Germinal center (tissue), 1 donor: Measurements from ENCODE around the gene CCDC32.

ENCODE experiments used
- DNase-seq: peaks from one replicate; pipeline ENCODE4 v3.0.0; 2012; ENCODE audit warnings: mixed read lengths, low spot score

Gene CCDC32

DNA sequence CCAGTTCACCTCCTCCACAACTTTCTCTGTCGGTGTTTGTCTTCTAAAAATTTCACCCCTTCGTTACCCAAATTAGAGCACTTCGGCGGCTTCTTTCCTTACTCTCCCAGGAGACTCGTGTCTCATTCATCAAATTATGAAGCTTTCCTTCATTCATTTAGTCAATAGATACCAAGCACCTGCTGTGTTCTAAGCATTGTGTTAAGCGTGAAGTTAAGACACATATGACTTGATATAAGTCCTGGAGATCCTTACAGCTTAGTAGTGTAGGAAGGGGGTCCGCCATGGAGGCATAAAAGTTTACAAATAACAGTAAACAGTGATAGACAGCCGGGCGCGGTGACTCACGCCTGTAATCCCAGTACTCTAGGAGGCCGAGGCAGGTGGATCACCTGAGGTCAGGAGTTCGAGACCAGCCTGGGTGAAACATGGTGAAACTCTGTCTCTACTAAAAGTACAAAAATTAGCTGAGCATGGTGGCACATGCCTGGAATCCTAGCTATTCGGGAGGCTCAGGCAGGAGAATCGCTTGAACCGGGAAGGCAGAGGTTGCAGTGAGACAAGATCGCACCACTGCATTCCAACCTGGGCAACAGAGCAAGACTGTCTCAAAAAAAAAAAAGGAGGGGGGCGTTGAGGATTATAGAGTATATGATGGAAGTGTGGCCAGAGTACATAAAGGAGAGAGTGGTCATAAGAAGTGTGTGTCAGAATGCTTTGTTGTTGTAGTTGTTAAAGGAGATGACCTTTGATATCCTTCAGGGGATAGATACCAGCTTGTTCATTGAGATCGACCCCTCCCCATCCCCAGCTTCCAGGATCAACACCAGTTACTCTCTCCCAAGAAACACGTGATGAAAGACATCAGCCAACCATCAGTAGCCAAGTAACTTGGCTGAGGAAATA is 744 bp upstream of the CCDC32 start:
- no peak for DNase-seq

DNA sequence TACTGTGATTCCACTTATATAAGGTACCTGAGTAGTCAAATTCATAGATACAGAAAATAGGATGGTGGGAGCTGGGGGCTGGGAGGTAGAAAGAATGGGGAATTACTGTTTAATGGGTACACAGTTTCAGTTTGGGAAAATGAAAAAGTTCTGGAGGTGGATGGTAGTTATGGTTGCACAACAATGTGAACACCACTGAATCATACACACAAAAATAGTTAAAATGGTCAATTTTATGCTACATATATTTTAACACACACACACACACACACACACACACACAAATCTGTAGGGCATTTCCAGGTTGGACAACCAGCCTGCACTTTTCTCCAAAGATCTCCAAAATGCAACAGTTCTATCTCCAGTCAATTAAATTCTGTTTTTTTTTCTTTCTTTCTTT is 1.4 kb downstream of the CCDC32 start:
- DNase-seq: no peak

DNA sequence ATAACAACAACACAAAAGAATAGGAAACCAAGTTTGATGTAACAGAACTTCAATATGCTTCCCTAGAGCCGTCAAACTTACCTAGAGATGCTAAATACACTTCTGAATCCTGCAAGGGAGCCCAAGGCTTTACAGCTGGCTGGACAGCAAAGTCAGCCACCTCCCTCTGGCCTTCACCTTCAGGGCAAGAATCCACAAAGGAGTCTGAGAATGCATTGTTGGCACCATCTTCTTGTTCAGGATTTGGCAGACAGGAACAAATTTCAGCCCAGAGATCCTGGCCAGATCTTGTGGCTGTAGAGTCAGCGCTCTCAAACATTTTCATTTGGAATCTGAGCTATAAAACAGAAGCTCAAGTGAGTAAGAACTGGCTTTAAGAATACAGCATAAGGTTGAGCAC is 2.2 kb downstream of the CCDC32 start:
- no peak for DNase-seq

DNA sequence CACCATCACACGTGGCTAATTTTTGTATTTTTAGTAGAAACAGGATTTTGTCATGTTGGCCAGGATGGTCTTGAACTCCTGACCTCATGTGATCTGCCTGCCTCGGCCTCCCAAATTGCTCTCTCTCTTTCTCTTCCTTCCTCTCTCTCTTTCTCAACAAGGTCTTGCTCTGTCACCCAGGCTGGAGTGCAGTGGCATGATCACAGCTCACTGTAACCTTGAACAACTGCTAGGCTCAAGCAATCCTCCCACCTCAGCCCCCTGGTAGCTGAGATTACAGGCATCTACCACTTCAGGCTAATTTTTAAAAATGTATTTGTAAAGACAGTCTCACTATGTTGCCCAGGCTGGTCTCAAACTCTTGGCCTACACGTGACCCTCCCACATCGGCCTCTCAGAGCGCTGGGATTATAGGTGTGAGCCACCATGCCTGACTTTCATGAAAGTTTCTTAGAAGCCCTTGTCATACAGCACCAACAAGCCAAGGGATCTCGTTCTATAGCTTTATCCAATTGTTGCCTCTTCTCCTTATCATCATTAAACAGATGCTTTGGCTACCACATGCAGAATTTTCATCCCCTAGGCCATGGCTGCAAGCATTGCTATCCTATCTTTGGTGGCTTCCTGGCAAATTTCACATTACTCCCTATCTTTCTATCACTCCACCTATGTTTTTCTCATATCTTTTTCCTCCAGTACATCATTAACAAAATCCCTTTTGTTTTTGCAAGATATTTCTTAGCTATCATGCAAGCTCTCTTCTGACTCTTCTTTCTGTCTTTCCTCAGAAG is 5.7 kb downstream of the CCDC32 start:
- DNase-seq: no peak

DNA sequence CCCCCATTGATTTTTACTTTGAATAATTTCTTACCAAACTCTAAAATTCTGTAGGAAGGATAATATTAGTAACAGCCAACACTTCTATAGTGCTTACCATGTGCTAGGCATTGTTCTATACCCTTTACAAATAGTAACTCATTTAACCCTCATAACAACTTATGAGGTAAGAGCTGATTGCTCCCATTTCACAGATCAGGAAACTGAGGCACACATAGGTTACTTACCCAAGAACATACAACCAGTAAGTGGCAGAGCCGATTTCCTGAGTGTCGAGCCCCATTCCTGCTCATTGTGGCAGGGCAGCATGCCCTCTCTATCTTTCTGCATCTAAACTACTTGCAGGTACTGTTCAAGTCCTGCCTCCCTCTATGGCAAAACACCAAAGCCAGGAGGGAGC is 9.0 kb downstream of the CCDC32 start:
- DNase-seq: no peak

DNA sequence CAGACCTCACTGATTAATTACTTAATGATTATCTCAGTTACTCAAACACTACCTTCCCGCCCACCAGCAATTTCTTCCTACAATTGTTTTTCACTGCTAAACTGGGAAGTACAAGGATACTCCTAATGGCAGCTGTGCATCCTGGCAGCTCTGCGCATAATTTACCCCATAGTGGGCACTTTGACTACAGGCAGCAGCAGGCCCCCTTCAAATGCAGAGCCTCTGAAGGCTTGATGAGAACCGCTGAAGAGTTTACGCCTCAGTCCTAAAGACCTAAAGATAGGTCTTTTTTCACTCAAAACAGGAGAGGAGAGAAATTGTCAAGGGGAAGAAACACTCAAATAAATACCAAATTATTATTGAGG is 10.7 kb downstream of the CCDC32 start:
- DNase-seq: no peak

DNA sequence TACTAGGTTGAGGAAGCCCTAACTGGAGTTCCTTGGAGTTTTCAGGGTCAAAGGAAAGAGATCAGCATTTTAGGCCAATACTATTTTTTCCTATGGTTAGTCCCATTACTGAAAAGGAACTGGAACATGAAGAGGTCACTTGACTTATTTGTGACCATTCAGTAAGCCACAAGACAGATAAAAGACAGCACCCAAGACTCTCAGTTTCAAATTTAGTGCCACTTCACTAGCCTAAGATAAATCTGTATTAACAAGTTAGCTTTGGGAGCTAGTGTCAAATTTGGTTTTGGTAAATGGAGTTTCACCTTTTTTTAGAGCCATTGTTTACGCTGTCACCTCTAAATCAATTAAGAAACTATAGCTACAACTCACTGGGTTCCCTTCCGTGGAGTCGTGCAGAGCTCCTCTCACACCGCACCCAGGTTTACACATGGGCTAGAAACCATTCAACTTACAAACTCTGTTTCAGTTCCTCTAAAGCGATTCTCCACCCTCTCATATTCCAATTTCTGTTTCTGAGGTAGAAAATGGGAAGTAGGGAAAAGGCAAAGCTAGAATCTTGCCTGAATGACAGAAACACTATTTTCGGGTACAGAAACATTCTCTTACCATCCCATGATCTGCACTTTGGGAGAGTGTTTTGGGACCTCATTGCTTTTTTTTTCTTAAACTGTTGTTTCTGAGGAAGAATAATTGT is 14.4 kb downstream of the CCDC32 start:
- DNase-seq: peak; percentile 63

DNA sequence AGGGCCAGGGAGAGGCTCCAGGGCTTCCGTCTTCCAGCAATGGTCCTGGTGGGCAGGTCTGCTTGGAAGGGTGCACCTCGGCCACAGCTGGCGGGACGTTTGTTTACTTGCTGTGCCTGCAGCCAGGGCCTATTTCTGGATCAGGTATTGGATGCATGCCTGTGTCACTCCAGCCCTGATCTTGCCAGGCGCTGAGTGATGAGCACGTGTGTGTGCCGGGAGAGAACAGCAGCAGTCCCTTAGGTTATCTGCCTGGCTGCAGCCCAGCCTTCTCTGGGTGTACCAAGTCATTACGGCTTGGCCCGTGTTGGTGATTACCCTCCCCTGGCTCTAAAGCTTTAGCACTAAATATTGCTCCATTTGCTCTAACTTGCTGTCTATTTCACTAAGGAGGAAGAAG is 14.9 kb downstream of the CCDC32 start:
- DNase-seq: no peak

DNA sequence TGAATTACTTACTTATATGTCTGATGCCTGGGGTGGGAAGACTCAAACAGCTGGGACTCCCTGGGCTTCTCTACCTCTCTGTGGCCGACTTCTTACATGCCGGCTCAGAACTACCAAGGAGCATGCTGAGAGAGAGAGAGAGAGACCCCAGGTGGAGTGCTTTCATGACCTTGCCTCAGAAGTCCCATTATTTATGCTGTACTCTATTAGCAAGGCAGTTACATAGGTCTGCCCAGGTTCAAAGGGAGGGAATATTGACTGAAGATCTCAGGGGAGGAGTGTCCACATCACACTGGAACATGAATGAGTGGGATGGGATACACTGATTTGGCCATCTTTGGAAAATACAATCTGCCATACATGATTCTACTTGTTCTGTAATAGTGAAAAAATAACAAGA is 16.2 kb downstream of the CCDC32 start:
- no peak for DNase-seq

DNA sequence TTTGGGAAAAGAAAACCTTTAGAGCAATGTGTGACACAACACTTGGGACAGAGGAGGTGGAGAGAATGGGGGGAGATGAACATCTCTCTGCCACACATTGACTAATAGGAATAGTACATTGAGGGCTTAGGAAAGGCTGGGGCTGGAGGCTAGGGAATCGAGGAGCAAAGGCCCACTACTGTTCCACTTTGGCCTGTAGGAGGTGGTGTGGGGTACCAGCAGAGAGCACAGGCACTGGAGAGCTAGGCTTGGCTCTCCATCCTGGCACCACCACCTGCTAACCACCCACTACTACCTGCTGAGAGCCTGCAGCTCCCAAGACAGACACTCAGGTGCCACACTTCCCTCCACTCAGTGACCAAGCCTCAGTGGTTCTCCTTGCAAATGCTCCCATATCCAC is 19.4 kb downstream of the CCDC32 start:
- DNase-seq: no peak

DNA sequence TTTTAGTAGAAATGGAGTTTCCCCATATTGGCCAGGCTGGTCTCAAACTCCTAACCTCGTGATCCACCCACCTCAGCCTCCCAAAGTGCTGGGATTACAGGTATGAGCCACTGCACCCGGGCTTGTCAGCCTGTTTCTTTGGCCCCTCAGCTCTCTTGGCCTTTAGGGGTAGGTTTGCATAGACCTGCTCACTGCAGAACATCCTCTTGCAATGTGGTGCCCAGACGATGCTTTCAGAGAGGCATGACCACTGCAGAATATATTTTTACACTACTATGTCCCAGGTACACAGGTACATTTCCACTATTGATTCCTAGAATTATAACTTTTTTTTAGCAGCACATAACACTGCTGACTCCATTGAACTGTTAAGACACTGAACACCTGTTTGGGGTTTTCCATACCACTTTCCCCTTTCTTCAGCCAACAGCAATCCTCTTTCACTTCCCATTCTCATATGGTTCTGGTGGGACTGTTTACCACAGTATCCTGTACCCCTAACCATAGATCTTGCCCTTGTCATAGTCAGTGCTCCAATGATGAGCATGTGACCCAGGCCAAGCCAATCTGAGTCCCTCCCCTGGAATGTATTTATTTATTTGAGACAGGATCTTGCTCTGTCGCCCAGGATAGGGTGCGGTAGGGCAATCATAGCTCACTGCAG is 21.1 kb downstream of the CCDC32 start:
- peak; percentile 60 for DNase-seq

DNA sequence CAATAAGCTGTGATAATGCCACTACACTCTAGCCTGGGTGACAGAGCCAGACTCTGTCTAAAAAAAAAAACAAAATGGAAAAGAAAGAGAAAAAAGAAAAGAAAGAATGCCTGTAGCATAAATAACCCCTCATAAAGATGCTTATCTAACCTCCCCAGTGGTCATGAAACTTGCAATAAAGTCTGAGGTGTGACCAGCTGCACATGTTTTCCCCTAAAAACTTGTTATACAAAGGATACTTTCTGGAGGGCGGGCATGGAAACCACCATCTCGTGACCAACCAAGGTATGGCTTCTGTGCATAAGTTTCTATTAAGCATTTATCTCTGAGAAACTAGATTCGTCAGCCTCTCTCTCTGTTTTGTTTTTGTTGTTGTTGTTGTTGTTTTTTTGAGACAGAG is 21.8 kb downstream of the CCDC32 start:
- no peak for DNase-seq

DNA sequence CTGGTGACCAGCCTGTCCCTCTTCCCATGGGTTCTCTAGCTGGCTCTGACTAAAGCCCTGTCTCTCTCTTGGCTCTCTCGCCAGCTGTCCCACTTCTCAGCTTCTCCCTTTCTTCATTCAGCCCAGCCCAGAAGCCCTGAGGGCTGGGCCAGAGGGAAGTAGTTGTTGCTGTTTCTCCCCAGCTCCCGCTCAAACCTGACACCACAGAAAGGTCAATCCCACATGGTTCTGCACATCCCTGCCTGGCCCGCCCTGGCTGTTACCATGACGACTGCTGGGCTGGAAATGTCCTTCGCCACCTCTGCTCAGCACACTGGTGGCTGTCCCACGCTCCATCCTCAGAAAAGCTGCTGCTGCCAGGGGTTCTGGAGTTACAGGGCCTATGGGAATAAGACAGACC is 25.9 kb downstream of the CCDC32 start:
- no peak for DNase-seq

DNA sequence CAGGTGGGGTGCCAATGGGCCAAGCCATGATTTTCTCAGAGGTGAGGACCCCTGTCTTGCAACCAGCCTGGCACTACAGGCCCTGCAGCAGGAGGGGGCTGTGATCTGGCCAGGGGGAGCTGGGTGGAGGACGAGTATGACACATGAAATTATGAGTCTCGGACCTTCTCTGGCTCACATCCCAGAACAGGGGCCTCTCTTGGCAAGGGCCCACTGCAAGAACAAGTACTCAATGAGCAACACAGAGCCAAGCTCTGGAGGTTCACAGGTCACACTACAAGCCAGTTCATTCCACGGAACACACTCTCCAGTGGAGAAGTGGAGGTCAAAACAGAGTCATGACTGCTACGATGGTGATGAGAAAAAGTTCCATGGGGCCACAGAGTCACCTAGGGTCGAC is 28.3 kb downstream of the CCDC32 start:
- no peak for DNase-seq

DNA sequence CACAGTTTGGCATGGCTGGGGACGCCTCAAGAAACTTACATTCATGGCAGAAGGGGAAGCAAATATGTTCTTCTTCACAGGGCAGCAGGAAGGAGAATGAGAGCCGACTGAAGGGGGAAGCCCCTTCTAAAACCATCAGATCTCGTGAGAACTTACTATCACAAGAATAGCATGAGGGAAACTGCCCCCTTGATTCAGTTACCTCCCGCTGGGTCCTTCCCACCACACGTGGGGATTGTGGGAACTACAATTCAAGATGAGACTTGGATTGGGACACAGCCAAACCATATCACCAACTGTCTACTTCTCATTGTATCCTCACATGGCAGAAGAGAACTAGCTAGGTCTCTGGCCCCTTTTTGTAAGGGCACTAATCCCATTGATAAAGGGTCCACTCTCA is 30.5 kb downstream of the CCDC32 start:
- DNase-seq: no peak

DNA sequence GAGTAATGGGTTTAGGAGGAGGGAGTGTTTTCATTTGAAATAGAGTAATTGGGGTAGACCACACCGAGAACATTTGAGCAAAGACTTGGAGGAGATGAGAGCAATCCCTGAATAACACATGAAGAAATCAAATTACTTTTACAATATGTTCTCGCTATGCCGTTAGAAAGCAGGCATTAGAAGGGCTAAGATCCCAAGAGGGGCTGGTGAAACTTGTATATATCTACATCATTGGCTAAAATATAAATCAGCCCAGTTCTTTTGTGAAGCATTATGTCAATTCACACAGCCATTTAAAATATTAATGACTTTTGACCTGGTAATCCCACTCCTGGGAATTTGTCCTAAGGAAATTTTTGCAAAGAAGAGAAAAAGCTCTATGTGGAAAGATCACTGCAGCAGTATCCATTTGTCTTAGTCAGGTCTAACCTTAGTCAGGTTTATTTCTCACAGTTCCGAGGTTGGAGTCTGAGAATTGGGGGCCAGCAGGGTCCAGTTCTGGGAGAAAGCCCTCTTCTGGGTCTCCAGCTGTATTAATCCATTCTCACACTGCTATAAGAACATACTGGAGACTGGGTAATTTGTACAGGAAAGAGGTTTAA is 31.0 kb downstream of the CCDC32 start:
- no peak for DNase-seq

DNA sequence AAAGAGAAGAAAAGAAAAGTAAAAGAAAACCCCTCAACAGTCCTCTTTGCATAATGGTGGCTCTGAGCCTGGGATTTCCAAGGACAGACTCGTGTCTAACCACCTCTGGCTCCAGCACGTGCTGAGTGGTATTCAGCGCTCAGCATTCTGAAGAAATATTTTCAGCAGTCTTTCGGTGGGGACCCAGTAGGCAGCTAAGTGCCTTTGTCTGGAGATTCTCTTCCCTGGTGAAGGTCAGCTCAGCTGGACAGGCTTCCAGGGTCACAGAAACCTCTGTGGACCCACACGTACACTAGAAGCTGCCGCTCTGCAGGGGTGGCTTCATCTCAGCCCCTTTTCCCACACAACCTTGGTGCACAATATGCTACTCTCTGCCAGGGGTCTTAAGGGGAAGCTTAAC is 36.0 kb downstream of the CCDC32 start:
- DNase-seq: no peak

DNA sequence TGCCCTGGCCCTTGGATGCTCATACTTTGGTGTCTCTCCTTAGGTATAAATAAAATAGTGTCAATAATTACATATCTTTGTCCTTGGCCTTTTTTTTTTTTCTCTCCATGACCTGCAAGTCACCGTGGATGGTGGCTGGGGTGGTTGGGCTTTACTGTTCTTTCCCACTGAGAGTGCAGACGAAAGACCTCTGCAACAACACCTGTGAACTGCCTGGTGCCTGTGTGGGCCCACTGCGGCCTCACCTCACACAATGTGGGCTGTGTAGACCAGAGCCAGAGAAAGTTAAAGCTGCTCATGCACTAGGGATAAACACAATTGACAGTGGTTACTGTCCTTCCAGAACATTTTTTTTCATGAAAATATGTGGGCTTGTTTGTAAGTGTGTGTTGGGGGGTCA is 39.0 kb downstream of the CCDC32 start:
- DNase-seq: no peak

DNA sequence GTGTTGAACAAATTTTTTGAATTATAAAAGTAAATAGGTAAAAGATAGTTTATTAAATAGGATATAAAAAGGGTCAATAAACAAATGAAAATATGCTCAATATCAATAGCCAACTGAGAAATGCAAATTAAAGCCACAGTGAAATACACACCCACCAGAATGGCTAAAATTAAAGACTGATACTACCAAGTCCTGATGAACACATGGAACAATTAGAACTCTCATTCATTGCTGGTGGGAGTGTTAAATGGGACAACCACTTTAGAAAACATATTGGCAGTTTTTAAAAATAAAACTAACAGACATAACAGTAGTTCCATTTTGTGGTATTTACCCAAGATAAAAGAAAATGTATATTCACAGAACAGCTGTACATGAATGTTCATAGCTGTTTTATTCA is 41.2 kb downstream of the CCDC32 start:
- no peak for DNase-seq

DNA sequence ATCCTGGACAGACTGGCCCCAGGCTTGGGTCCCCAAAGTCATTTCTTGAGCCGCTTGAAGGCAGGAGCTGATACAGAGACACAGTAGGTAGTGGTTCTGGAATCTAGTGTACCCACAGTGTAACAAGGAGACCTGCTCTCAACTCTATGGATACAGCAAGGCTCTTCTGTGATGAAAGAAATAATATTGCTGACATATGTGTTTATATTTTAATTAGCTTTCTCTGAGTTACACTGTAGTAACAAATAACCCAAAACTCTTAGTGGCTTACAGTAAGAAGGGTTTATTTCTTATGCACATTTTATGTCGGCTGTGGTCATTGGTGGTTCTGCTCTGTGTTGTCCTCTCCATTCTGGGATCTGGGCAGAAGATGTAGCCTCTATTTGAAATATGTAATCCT is 48.5 kb downstream of the CCDC32 start:
- DNase-seq: no peak

DNA sequence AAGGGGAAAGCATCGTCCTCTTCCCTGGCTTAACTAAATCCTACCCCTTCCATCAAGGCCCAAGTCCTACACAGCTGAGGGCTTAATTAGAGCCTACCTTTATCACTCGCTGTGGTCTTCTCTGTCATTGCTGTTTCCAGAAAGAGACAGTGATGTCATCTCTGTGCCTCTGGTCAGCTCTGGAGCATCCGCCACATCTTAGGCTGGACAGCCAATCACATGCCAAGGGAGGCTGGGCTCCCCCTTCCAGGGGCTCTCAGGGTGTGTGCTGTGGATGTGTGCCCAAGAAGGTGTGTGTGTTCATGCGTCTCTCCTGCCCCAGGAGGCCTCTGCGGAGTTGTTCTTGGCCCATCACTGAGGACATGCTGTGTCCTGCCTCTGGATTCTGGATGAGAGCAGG is 51.2 kb downstream of the CCDC32 start:
- DNase-seq: no peak

DNA sequence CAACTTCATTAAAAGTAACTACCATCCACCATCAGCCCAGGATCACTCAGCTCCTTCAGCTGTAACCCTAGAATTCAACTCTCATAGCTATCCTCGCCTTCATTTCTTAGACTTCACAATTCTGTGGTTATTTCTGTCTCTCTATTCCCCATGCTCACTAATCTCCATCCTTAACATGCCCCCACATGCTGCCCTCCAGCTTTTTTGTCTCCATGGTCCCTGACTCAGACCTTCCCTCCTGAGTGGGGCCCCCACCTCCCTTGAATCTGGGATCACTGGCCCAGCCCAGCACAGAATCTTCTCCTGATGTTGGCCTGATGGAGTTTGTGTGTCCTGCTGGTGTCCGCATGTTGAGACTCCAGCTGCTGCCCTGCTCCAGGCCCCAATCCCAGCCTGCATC is 52.4 kb downstream of the CCDC32 start:
- DNase-seq: no peak
